ENCODE results near the gene NT5C1B.

DNA sequence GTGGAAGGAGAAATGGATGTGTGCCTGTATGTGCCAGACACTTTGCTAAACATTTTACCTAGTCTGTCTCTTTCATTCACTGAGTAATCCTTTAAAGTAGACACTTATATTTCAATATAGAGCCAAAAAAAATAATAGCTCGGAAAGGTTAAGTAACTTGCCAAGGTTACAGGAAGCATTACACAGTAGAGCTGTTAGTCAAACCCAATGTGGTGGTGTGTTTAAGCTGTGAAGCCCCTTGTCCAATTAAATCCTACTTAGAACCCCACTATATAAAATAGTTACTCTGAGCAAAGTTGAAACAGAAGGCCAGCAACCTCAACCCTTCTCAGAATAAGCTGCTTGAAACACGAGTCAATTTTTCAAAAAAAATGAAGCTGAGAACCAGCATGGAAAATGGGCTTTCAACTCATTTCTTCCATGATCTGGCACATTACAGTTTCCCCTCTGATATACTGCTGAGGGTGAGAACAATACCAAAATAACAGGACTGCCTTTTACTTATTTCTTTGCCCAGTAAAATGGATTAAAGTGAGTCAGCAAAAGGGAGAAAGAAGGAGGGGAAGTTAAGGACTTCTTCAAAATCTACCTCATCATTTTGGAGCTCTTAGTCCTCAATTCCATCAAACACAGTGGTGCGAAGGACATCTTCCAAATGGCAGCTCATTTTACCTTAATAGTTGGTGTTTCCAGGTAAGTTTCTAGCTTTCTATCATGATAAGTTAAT, 36.9 kb downstream of the NT5C1B start:
- TF ChIP-seq, protein P1, sequence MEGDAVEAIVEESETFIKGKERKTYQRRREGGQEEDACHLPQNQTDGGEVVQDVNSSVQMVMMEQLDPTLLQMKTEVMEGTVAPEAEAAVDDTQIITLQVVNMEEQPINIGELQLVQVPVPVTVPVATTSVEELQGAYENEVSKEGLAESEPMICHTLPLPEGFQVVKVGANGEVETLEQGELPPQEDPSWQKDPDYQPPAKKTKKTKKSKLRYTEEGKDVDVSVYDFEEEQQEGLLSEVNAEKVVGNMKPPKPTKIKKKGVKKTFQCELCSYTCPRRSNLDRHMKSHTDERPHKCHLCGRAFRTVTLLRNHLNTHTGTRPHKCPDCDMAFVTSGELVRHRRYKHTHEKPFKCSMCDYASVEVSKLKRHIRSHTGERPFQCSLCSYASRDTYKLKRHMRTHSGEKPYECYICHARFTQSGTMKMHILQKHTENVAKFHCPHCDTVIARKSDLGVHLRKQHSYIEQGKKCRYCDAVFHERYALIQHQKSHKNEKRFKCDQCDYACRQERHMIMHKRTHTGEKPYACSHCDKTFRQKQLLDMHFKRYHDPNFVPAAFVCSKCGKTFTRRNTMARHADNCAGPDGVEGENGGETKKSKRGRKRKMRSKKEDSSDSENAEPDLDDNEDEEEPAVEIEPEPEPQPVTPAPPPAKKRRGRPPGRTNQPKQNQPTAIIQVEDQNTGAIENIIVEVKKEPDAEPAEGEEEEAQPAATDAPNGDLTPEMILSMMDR (IDR thresholded peaks at IDR 0.05), result no peak
- TF ChIP-seq POLR2A (IDR thresholded peaks at IDR 0.05) (no peak), POLR2AphosphoS5 (IDR thresholded peaks at IDR 0.05) (no peak)
